Measurements from ENCODE around the gene NUCKS1. TPM values are rescaled to one million over a fixed set of nuclear protein-coding genes. Genes with fewer than 3 reads are reported as not detected.

Gene NUCKS1
- total RNA-seq, 1 donor from 2014 or later, result 203 TPM

- no peak overlapping the region for H3K4me3 Mint-ChIP-seq (ENCODE audit: unreplicated experiment)
- no peak overlapping the region for H3K27ac Mint-ChIP-seq (ENCODE audit: unreplicated experiment)
- H3K36me3 Mint-ChIP-seq (ENCODE audit: low read depth), result peaks cover 36% of the 10 kb centered on the region
- H3K27me3 Mint-ChIP-seq (ENCODE audit: low read depth), result no peaks in the 10 kb centered on the region
- no peaks in the 10 kb centered on the region for H3K9me3 Mint-ChIP-seq (ENCODE audit: low read depth)
- no peak for DNase-seq (ENCODE audit: low spot score)
- TF ChIP-seq CTCF (IDR thresholded peaks at IDR 0.05), result no peak
- no peaks in the 10 kb centered on the region for H3K4me1 Mint-ChIP-seq (ENCODE audit: low read depth)
Observed at GRCh38 chr1:205719762-205720161, 30.2 kb downstream of the NUCKS1 start.

GRCh38 chr1:205719015-205719414 is 31.0 kb downstream of the NUCKS1 start:
- DNase-seq (ENCODE audit: low spot score), result no peak
- H3K4me1 Mint-ChIP-seq (ENCODE audit: low read depth), result peaks cover 5% of the 10 kb centered on the region
- H3K27ac Mint-ChIP-seq (ENCODE audit: unreplicated experiment), result no peak overlapping the region
- no peaks in the 10 kb centered on the region for H3K9me3 Mint-ChIP-seq (ENCODE audit: low read depth)
- TF ChIP-seq CTCF (IDR thresholded peaks at IDR 0.05), result no peak
- peaks cover 36% of the 10 kb centered on the region for H3K36me3 Mint-ChIP-seq (ENCODE audit: low read depth)
- H3K27me3 Mint-ChIP-seq (ENCODE audit: low read depth), result no peaks in the 10 kb centered on the region
- H3K4me3 Mint-ChIP-seq (ENCODE audit: unreplicated experiment), result no peak overlapping the region

GRCh38 chr1:205716371-205717132 is 33.4 kb downstream of the NUCKS1 start:
- peaks cover 13% of the 10 kb centered on the region for H3K4me1 Mint-ChIP-seq (ENCODE audit: low read depth)
- no peak overlapping the region for H3K4me3 Mint-ChIP-seq (ENCODE audit: unreplicated experiment)
- no peaks in the 10 kb centered on the region for H3K9me3 Mint-ChIP-seq (ENCODE audit: low read depth)
- H3K36me3 Mint-ChIP-seq (ENCODE audit: low read depth), result peaks cover 37% of the 10 kb centered on the region
- no peaks in the 10 kb centered on the region for H3K27me3 Mint-ChIP-seq (ENCODE audit: low read depth)
- H3K27ac Mint-ChIP-seq (ENCODE audit: unreplicated experiment), result no peak overlapping the region
- no peak for TF ChIP-seq CTCF (IDR thresholded peaks at IDR 0.05)
- DNase-seq (ENCODE audit: low spot score), result no peak

GRCh38 chr1:205715628-205716027 is 34.4 kb downstream of the NUCKS1 start:
- H3K4me3 Mint-ChIP-seq (ENCODE audit: unreplicated experiment), result no peak overlapping the region
- no peak for DNase-seq (ENCODE audit: low spot score)
- H3K36me3 Mint-ChIP-seq (ENCODE audit: low read depth), result peaks cover 35% of the 10 kb centered on the region

GRCh38 chr1:205714906-205715246 is 35.1 kb downstream of the NUCKS1 start:
- H3K27me3 Mint-ChIP-seq (ENCODE audit: low read depth), result no peaks in the 10 kb centered on the region
- peaks cover 22% of the 10 kb centered on the region for H3K4me1 Mint-ChIP-seq (ENCODE audit: low read depth)
- no peak for DNase-seq (ENCODE audit: low spot score)
- H3K36me3 Mint-ChIP-seq (ENCODE audit: low read depth), result peaks cover 29% of the 10 kb centered on the region
- H3K9me3 Mint-ChIP-seq (ENCODE audit: low read depth), result no peaks in the 10 kb centered on the region
- H3K27ac Mint-ChIP-seq (ENCODE audit: unreplicated experiment), result no peak overlapping the region
- TF ChIP-seq CTCF (IDR thresholded peaks at IDR 0.05), result no peak
- H3K4me3 Mint-ChIP-seq (ENCODE audit: unreplicated experiment), result no peak overlapping the region

More at GRCh38 chr1:205715628-205716027, 34.4 kb downstream of the NUCKS1 start:
- H3K27ac Mint-ChIP-seq (ENCODE audit: unreplicated experiment), result no peak overlapping the region
- no peaks in the 10 kb centered on the region for H3K9me3 Mint-ChIP-seq (ENCODE audit: low read depth)
- no peaks in the 10 kb centered on the region for H3K27me3 Mint-ChIP-seq (ENCODE audit: low read depth)
- TF ChIP-seq CTCF (IDR thresholded peaks at IDR 0.05), result no peak
- peaks cover 22% of the 10 kb centered on the region for H3K4me1 Mint-ChIP-seq (ENCODE audit: low read depth)

Data from chondrocyte (in vitro differentiated cells).